H1 (cell line): ENCODE data around the gene CAMTA1. TPM values are rescaled to one million over a fixed set of nuclear protein-coding genes. Genes with fewer than 3 reads are reported as not detected.
A peak's percentile ranks its signal among the peaks of the same experiment; 100 is the strongest.

Experiments used
- CTCF ChIA-PET: fragments of 300-600 bp; sonication (Branson Sonifier 250); formaldehyde crosslinking; loops from one replicate; lab custom pipeline; 2021; ENCODE audit not compliant: partially characterized antibody; lab: Charles Lee
- POLR2A ChIA-PET: fragments of 300-600 bp; sonication (Branson Sonifier 250); formaldehyde crosslinking; loops from one replicate; lab custom pipeline; 2021; ENCODE audit warnings: inconsistent platforms; ENCODE audit not compliant: partially characterized antibody; lab: Charles Lee
- DNase-seq, 2 experiments: peaks; one replicate each; pipeline versions ENCODE4 v3.0.0 to v3.0.0-alpha.2; 2010 to 2022; ENCODE audit warnings: low spot score in 2 of 2, low read depth in 1 of 2, mixed read lengths in 1 of 2
- FAIRE-seq: peaks from 2 replicates; lab custom pipeline; 2011; peaks lifted over from hg19 to GRCh38; lab: Jason Lieb, UNC
- H2AFZ ChIP-seq: 2 replicates; pipeline ENCODE4 v1.8.1; 2012; ENCODE audit warnings: low read length, inconsistent platforms
- H2AK5ac ChIP-seq: 2 replicates; pipeline ENCODE4 v1.6.1; 2013; ENCODE audit warnings: low read depth, low read length
- H2BK120ac ChIP-seq: replicated peaks from 2 replicates; pipeline ENCODE3; 2013; ENCODE audit warnings: low read depth, low read length, inconsistent platforms
- H2BK12ac ChIP-seq: 2 replicates; pipeline ENCODE4 v1.6.1; 2013; ENCODE audit warnings: low read depth, low read length
- H2BK15ac ChIP-seq: 2 replicates; pipeline ENCODE4 v1.6.1; 2013; ENCODE audit warnings: low read length
- H2BK20ac ChIP-seq: 2 replicates; pipeline ENCODE4 v1.6.1; 2013; ENCODE audit warnings: low read length
- H2BK5ac ChIP-seq: 2 replicates; pipeline ENCODE4 v1.6.1; 2013; ENCODE audit warnings: low read depth, low read length
- H3K14ac ChIP-seq: 2 replicates; pipeline ENCODE4 v1.6.1; 2013; ENCODE audit warnings: inconsistent platforms; ENCODE audit not compliant: insufficient read length
- H3K18ac ChIP-seq: 2 replicates; pipeline ENCODE4 v1.6.1; 2013; ENCODE audit warnings: low read length; ENCODE audit errors: extremely low read depth
- H3K23ac ChIP-seq: 2 replicates; pipeline ENCODE4 v1.6.1; 2013; ENCODE audit warnings: inconsistent platforms; ENCODE audit not compliant: insufficient read length
- H3K23me2 ChIP-seq: 2 replicates; pipeline ENCODE4 v1.6.1; 2013; ENCODE audit warnings: low read depth, low read length
- H3K27ac ChIP-seq: 2 replicates; pipeline ENCODE4 v1.6.1; 2011; ENCODE audit warnings: low read depth, low read length, inconsistent platforms
- H3K27me3 ChIP-seq, 4 experiments: replicated peaks in 1 of 4; 1 replicate in 1 of 4; 2 replicates in 3 of 4; pipeline versions ENCODE4 v1.6.1 to v1.8.1; 2011 to 2013; ENCODE audit warnings: low read length in 3 of 4, mild to moderate bottlenecking in 3 of 4, inconsistent platforms in 2 of 4, mixed read lengths in 2 of 4, moderate library complexity in 1 of 4; ENCODE audit not compliant: control insufficient read depth in 3 of 4, insufficient read depth in 3 of 4; ENCODE audit errors: extremely low read depth in 1 of 4
- H3K36me3 ChIP-seq, 4 experiments: 2 replicates each; pipeline versions ENCODE4 v1.6.1 to v1.8.1; 2011 to 2013; ENCODE audit warnings: mild to moderate bottlenecking in 4 of 4, low read length in 3 of 4, moderate library complexity in 2 of 4, control low read depth in 1 of 4, inconsistent platforms in 1 of 4; ENCODE audit not compliant: insufficient read depth in 4 of 4, control insufficient read depth in 2 of 4
- H3K4ac ChIP-seq: replicated peaks from 2 replicates; pipeline ENCODE3; 2013; ENCODE audit warnings: low read length, low read depth, mixed read lengths, inconsistent platforms; ENCODE audit not compliant: insufficient read length
- H3K4me1 ChIP-seq, 4 experiments: replicated peaks in 1 of 4; 1 replicate in 1 of 4; 2 replicates in 3 of 4; pipeline versions ENCODE4 v1.6.1 to v1.8.1; 2011 to 2013; ENCODE audit warnings: low read length in 3 of 4, inconsistent platforms in 2 of 4, mixed read lengths in 1 of 4; ENCODE audit not compliant: insufficient read depth in 4 of 4, control insufficient read depth in 3 of 4
- H3K4me2 ChIP-seq, 2 experiments: 2 replicates each; pipeline versions ENCODE4 v1.6.1 to v1.8.1; 2011 to 2013; ENCODE audit warnings: low read depth in 2 of 2, low read length in 2 of 2, control low read depth in 1 of 2, inconsistent platforms in 1 of 2, mild to moderate bottlenecking in 1 of 2; ENCODE audit not compliant: insufficient read depth in 1 of 2
- H3K4me3 ChIP-seq, 4 experiments: fragments of 200-600, 300-600 bp in 1 of 4; sonication (generic), shearing (Covaris generic), sonication (Bioruptor Twin) in 1 of 4; 2 replicates each; pipeline versions ENCODE4 v1.5.1 to v1.8.1; 2011 to 2016; ENCODE audit warnings: low read length in 4 of 4, low read depth in 3 of 4, control low read depth in 2 of 4, inconsistent platforms in 2 of 4, mild to moderate bottlenecking in 2 of 4, mixed read lengths in 1 of 4, moderate library complexity in 1 of 4; ENCODE audit not compliant: insufficient read depth in 2 of 4; ENCODE audit errors: extremely low read depth in 1 of 4
- H3K56ac ChIP-seq: replicated peaks from 2 replicates; pipeline ENCODE3; 2013; ENCODE audit warnings: low read depth, mild to moderate bottlenecking, mixed read lengths, low read length, inconsistent platforms; ENCODE audit not compliant: insufficient read length
- H3K79me1 ChIP-seq: 2 replicates; pipeline ENCODE4 v1.6.1; 2013; ENCODE audit warnings: low read depth, low read length, control low read depth
- H3K79me2 ChIP-seq, 2 experiments: 2 replicates each; pipeline versions ENCODE4 v1.6.1 to v1.8.1; 2012 to 2013; ENCODE audit warnings: low read length in 2 of 2, mild to moderate bottlenecking in 2 of 2, inconsistent platforms in 1 of 2; ENCODE audit not compliant: insufficient read depth in 2 of 2, control insufficient read depth in 1 of 2
- H3K9ac ChIP-seq, 4 experiments: replicated peaks in 1 of 4; 1 replicate in 1 of 4; 2 replicates in 3 of 4; pipeline versions ENCODE4 v1.6.1 to v1.8.1; 2011 to 2013; ENCODE audit warnings: low read depth in 3 of 4, low read length in 3 of 4, control low read depth in 2 of 4, mild to moderate bottlenecking in 2 of 4, moderate library complexity in 2 of 4, inconsistent platforms in 1 of 4; ENCODE audit errors: extremely low read depth in 1 of 4
- H3K9me3 ChIP-seq, 2 experiments: 2 replicates each; pipeline versions ENCODE4 v1.6.1 to v1.8.1; 2012 to 2013; ENCODE audit warnings: mild to moderate bottlenecking in 2 of 2, moderate library complexity in 2 of 2, control low read depth in 1 of 2, inconsistent platforms in 1 of 2, low read depth in 1 of 2, low read length in 1 of 2, mixed read lengths in 1 of 2; ENCODE audit not compliant: insufficient read depth in 2 of 2
- H4K20me1 ChIP-seq, 2 experiments: replicated peaks in 1 of 2; 2 replicates each; pipeline versions ENCODE3 to v1.8.1; 2011 to 2013; ENCODE audit warnings: inconsistent platforms in 2 of 2, low read length in 2 of 2, mild to moderate bottlenecking in 1 of 2; ENCODE audit not compliant: insufficient read depth in 2 of 2, control insufficient read depth in 1 of 2
- H4K5ac ChIP-seq: 2 replicates; pipeline ENCODE4 v1.6.1; 2013; ENCODE audit warnings: low read length, low read depth, mixed read lengths, inconsistent platforms; ENCODE audit not compliant: insufficient read length
- H4K8ac ChIP-seq: 2 replicates; pipeline ENCODE4 v1.8.0; 2013; ENCODE audit warnings: mild to moderate bottlenecking, moderate library complexity, low read length, inconsistent platforms; ENCODE audit not compliant: insufficient read depth; ENCODE audit errors: extremely low read depth
- H4K91ac ChIP-seq: replicated peaks from 2 replicates; pipeline ENCODE3; 2013; ENCODE audit warnings: low read length, mixed read lengths, inconsistent platforms; ENCODE audit not compliant: insufficient read length
- RBBP5 ChIP-seq: IDR thresholded peaks from 2 replicates; pipeline ENCODE4 v1.7.1; 2012; ENCODE audit warnings: low read depth, mild to moderate bottlenecking, inconsistent platforms, low read length, moderate library complexity, borderline replicate concordance
- SP2 ChIP-seq: IDR thresholded peaks from 2 replicates; pipeline ENCODE4 v1.6.1; 2012; ENCODE audit warnings: mild to moderate bottlenecking, low read length, inconsistent platforms
- WGBS, 2 experiments: shearing (Covaris generic) in 1 of 2; methylation state at CpG; one replicate each; pipeline versions ENCODE4 v1.1.6 to v1.1.7; 2013 to 2015; ENCODE audit warnings: low lambda C conversion rate in 2 of 2, mixed read lengths in 2 of 2, inconsistent platforms in 1 of 2, low coverage in 1 of 2, missing lambda C conversion rate in 1 of 2; ENCODE audit not compliant: insufficient replicate concordance in 2 of 2, insufficient coverage in 1 of 2, insufficient read length in 1 of 2; ENCODE audit errors: extremely low coverage in 1 of 2, missing lambda C conversion rate in 1 of 2; 5-methylcytosine and 5-hydroxymethylcytosine counted together
- polyA plus RNA-seq, 7 experiments: library from polyadenylated mRNA; depleted of rRNA in 3 of 7; stranded (reverse) in 5 of 7; unstranded in 2 of 7; fragments of >200 nt in 5 of 7; fragments of 200-250 nt in 2 of 7; gene quantifications; 1 replicate in 5 of 7; 2 replicates in 1 of 7; 4 replicates in 1 of 7; pipeline versions ENCODE4 v1.2.1 to v1.2.3, GENCODE V29; 2011 to 2013; ENCODE audit warnings: missing spikeins in 2 of 7, mixed read lengths in 2 of 7
- total RNA-seq: library from RNA; stranded (reverse); fragmentation: NEBNext Ultra II Directional; extraction: Animal tissue kit (Norgen Biotek cat#: 25700); gene quantifications from 2 replicates; pipeline ENCODE4 v1.2.1, GENCODE V29; 2021
- TF ChIP-seq, protein P1 (sequence below): IDR thresholded peaks from 2 replicates; pipeline ENCODE4 v1.6.1; 2011; ENCODE audit warnings: low read depth, mild to moderate bottlenecking, low read length; ENCODE audit not compliant: insufficient read depth

CAMTA1 gene
- total and polyA plus RNA-seq, 2 of the 8 experiments (the other 6 are each of a cell fraction or from before 2014, with no cell fraction given): 65.0 to 119 TPM

DNA sequence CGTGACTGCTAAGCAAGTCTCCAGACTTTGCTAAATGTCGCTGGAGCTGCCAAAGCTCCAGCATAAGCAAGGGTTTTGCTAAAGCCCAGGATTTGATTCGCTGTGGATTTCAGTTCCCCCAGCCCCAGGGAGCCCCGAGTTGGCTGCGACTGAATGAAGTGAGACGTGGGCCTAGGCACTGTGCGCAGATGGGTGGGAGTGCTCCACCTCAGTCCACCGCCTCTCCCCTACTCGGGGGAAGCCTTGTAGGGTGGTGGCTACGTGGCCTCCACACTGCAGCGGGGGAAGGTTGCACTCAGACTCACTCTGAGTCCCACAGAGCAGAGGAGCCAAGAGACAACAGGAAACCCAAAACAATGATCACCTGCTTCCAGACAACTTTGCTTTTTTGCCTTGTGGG lies 588.0 kb downstream of the CAMTA1 start:
- WGBS, 2 experiments: 95% methylated on average over 11 of the region's 11 CpGs; no CpG with 5 or more reads in 1 of the 2 experiments
- ChIA-PET CTCF (no interaction called here), POLR2A (no interaction called here)
- Histone ChIP-seq H3K14ac (no peak overlapping the region), H3K4me3 (no peak overlapping the region), H3K9me3 (no peaks in the 10 kb centered on the region), H4K5ac (no peak overlapping the region), H3K4ac (no peak overlapping the region), H2AK5ac (peak overlapping the region; percentile 53; the same call in 1 of the 2 replicates), H3K27me3 (no peaks in the 10 kb centered on the region; a peak in 1 of 7 replicates), H3K27ac (no peak overlapping the region), H2BK20ac (no peak overlapping the region), H3K79me2 (no peaks in the 10 kb centered on the region), H2BK12ac (peak overlapping the region; percentile 60; the same call in 1 of the 2 replicates), H4K20me1 (no peaks in the 10 kb centered on the region), H4K8ac (no peak overlapping the region; the same call in 1 of the 2 replicates), H3K56ac (no peak overlapping the region), H4K91ac (no peak overlapping the region), H3K4me2 (no peak overlapping the region), H3K9ac (no peak overlapping the region), H3K18ac (no peak overlapping the region; the same call in 1 of the 2 replicates), H2BK15ac (0 out of 2 replicates have a peak overlapping the region, but pooled peaks have one; percentile 72), H3K23ac (no peak overlapping the region), H3K36me3 (no peaks in the 10 kb centered on the region), H3K4me1 (peaks cover 0 to 11% (median 6%) of the 10 kb centered on the region in 4 experiments; a peak in 5 of 7 replicates), H3K23me2 (no peaks in the 10 kb centered on the region), H2AFZ (no peak overlapping the region), H2BK5ac (no peak overlapping the region), H2BK120ac (no peak overlapping the region), H3K79me1 (no peaks in the 10 kb centered on the region)
- FAIRE-seq (no peak), DNase-seq (no peak)
- no peak for TF ChIP-seq RBBP5
- TF ChIP-seq, protein P1, sequence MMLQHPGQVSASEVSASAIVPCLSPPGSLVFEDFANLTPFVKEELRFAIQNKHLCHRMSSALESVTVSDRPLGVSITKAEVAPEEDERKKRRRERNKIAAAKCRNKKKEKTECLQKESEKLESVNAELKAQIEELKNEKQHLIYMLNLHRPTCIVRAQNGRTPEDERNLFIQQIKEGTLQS: no peak
- no peak for TF ChIP-seq SP2
